GM18502 (cell line): ENCODE results near the gene ACOT7.

Experiments
- ATAC-seq: cut with Tn5 transposase; IDR thresholded peaks from one replicate; pipeline ENCODE4 v1.9.1; 2021; ENCODE audit warnings: mild to moderate bottlenecking; ENCODE audit not compliant: unreplicated experiment, poor library complexity

Gene ACOT7

DNA sequence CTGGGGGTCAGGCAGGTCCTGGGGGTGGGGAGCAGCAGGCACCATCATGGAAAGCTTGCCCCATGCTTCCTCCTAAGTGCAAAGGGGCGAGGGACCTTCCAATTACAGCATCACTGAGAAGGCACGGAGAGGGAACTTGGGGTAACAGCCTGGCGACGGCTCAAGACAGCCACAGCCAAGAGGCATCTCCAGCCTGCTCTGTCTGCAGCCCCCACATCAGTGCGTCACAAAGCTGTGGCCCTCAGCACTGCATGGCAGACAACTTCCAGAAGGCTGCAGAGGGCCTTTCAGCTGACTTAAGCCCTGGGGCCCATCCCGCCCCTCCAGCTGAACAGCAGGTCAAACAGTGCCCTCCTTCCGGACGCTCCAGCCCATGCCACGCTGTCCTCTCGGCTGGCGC is 119.5 kb downstream of the ACOT7 start:
- ATAC-seq, result no peak

DNA sequence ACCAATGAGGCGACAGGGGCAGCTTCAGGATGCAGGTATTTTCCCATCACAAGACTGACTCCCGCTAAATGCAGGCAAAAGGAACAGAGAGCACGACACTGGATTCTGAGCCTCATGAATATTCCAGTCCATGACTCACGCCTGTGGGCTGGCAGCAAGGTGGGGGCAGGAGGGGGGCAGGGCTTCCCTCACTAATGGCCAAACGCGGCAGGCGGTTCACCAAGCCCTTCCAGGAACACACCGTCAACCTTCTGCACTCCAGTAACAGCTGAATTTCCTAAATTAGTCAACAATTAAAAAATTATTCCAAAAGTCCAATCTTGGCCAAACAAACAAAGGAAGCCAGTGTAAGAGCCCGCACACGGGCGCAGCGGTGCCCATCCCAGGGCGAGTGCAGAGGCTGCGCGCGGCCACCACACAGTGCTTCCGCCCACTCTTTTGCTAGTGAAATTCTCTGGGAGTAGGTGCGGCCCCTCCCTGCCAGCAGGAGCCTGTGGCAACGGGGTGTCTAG is 120.1 kb downstream of the ACOT7 start:
- ATAC-seq, result no peak

DNA sequence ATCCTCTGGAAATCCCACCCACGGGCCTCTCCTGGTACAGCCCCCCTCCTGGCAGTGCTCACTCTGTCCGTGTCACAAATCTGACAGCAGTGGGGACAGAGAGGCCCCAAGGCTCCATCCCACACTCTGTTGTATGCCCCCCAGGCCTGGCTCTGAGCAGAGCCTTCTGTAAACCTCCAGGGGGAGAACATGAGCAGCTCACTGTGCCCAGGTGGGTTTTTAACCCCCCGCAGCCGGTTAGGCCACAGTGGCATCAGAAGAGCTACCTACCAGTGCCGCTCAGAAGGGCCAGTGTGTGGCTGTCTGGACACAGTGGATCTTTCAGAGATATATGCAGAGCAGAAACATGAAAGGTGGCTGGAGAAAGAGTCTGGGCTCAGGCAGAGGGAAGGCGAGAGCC is 120.7 kb downstream of the ACOT7 start:
- no peak for ATAC-seq

DNA sequence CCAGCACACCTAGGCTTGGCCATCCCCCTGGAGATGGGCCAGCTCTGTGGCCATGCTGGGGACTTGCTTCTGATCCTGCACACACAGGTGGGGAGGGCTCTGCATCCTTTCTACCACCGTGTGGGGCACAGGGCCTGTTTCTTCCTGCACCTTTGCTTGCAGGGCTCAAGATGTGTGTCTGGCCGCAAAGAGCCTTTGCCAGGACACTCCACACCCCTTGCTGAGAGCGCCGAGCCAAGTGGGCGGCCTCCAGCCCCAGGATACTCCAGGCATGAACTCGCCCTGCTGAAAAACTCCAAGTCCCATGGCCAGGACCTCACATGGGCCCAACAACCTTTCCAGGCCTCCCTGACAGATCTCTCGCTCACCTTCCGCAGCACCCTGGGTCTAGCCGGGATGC is 121.1 kb downstream of the ACOT7 start:
- ATAC-seq, result no peak

DNA sequence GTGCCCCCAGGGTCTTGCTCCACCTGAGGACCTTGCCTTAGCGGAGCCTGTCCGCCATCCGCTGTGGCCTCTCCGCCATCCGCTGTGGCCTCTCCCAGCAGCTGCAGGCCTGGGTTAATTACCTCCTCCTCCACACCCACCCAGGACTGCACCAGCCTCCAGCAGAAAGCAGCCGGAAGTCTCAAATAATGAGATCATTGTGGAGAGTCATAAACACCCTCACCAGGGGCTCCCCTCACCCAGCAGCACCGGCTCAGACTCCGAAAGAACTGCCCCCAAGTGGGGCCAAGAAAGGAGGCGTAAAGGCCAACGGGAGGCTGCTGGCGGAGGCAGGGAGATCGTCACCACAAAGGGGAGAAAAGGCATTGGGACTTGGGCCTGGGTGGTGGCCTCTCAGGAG is 122.0 kb downstream of the ACOT7 start:
- no peak for ATAC-seq

DNA sequence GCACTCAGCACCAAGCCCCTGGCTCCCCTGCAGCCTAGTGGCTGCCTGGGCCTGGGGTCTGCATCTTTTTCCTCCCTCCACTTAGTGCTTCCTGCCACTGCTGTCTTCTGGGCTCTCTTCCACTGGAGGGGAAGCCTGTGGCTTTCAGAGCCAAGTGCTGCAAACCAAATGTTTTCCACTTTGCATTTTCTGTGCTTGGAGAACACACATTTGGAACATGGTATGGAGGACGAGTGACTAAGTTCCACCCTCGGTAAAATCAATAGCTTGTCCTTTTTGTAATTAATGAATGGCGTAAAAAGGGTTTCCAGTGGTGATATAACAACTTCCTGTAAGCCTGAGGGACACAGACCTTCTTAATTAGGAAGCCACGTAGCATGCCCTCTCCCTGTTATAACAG is 122.6 kb downstream of the ACOT7 start:
- ATAC-seq, result no peak

DNA sequence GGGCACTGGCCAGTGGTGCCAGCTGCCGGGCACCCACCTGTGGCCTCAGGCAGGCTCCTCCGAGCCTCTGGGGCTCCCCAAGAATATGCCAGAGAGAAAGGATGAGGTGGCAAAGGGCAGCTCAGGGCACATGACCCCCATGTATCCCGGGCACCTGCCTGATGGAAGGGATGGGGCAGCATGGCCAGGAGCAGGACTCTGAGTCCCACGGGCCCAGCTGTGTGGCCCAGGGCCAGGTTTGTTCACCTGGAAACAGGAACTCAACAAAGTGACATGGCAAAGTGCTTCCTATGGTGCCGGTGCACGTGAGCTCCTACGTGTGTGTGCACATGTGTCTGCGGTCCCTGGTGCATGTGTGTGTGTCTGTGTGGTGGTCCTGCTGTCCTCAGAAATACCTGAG is 123.2 kb downstream of the ACOT7 start:
- ATAC-seq, result no peak

DNA sequence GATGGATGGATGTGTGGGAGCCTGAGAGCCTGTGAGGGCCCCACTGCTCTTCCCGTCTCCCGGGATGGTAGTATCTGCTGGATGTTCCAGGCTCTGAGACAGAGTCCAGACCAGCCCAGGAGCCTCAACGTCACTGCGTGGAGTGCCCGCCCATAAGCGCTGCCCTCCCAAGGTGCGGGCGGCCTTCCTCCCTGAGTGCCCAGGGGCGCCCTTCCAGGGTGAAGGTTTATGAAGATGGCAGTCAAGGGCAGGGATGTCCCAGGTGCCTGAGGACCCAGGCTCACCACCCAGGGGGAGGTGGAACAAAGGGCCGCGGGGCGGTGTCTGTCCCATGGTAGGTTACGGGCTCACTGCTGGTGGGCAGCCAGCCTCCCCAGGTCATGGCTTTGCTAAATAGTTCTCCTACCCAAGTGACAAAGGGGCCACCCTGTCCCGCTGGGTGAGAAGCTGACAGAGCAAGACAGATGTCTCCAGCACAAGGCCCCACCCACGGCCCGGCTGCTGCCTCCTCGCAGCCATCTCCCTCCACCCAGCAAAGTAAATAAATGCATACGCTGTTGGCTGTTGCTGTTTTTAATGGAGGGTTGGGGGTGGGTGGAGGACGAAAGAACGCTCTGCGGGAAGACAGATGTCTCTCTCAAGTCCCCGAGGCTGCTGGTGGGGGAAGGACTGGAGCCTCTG is 123.7 kb downstream of the ACOT7 start:
- no peak for ATAC-seq

DNA sequence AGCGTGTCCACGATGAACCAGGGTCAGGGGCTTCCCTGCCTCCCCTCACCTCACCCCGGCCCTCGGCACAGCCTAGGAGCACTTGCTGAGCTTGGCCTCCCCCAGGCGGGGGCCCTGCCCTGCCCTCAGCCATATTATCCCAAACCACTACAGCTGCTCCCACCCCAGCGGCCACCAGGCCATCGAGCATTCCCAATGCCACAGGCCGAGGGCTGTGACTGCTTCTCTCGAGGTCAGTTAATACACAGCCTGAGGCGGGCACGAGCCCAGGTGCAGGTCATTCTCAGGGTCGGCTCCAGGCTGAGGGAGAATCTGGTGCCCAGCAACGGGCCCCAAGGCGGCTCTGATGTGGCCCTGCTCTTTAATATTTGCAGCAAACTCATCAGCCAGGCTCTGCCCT is 124.3 kb downstream of the ACOT7 start:
- no peak for ATAC-seq

DNA sequence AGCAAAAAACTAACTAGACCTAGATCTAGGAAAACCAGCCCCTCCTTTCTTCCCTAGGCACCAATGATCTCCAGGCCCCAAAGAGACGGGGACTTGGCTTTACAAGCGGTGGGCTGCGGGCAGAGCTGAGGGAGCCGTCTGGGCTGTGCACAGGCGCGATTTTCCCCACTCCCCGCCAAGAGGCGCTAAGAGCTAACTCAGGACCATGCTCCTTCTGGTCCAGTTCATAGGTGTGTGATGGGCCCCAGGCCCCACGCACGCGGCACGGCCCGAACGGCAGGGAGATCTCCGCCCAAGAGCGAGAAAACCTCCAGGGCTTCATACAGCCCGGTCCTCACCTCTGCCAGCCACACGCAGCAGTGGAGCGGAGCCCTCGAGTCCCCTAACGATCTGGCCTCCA is 125.2 kb downstream of the ACOT7 start:
- ATAC-seq, result no peak

DNA sequence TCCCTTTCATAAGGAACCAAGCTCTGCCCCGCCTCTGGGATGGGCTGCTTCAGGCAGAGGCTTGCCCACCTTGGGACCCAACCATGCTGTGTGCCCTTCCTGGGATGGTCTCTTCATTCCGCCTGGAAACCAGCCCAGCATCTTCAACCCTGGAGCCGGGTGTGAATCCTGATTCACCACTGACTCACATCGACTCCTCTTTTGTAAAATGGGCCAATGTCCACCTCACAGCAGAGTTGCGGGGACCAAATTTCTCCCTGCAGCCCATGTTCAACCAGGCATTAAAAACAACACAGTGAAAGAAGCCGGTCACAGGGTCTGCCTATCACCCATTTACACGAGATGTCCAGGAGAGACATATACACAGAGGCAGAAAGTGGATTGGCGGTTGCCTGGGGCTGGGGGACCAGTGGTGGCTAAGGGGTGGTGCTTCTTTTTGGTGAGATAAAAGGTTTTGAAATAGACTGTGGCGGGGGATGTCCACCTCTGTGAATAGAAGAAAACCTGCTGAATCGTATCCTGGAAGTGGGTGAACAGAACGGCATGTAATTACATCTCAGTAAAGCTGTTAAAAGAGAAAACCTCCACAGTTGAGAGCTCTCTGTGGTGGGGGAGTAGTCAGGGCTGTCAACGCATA is 125.8 kb downstream of the ACOT7 start:
- no peak for ATAC-seq

DNA sequence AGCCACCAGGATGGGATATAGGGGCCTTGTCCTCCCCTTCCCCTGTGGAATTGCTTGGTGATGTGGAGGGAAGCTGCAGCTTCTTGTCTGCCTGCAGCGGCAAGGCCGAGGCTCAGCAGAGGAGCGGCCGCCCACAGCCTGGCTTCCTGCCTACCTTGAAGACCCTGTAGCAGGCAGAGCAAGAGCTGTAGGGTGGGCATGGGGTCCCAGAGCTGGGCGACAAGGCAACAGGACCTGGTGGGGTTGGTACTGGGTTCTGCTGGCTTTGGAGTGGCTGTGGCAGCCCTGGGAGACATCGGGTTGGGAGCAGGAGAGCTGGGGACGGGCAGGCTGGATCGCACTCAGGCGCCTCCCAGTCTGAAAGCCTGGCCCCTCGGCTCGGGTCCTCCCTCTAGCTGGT is 126.9 kb downstream of the ACOT7 start:
- ATAC-seq, result no peak

DNA sequence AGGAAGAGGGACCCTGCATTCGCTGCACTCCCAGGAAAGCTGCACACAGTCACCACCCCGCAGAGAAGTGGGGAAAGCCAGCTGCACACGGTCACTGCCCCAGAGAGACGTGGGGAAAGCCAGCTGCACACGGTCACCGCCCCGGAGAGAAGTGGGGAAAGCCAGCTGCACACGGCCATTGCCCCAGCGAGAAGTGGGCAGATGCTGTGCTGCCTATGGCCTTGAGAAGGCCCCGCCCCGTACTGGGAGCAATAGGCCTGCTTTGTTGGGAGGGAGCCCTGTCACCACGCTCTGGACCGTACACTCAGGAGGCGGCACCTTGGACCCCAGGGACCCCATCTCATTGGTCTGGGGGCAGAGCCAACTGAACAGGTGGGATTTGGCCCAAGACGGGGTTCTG is 128.4 kb downstream of the ACOT7 start:
- ATAC-seq, result no peak

DNA sequence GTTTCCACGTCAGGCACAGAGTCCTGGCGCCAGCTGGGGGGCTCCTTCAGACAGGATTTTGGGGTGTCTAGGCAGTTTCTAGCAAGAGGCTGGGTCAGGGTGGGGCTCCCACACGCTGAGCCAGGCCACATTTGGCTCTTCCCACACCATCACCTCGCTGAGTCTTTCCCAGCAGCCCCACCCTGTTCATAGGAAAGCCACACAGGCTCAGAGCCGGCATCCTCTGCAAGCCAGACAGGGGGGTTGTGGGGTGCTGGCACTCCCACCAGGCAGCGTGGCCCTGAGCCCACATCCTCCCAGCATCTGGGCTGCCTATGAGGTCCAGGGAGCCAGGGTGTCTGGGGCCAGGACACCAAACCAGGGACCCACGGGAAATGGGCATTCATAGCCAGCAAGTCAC is 129.9 kb downstream of the ACOT7 start:
- no peak for ATAC-seq

DNA sequence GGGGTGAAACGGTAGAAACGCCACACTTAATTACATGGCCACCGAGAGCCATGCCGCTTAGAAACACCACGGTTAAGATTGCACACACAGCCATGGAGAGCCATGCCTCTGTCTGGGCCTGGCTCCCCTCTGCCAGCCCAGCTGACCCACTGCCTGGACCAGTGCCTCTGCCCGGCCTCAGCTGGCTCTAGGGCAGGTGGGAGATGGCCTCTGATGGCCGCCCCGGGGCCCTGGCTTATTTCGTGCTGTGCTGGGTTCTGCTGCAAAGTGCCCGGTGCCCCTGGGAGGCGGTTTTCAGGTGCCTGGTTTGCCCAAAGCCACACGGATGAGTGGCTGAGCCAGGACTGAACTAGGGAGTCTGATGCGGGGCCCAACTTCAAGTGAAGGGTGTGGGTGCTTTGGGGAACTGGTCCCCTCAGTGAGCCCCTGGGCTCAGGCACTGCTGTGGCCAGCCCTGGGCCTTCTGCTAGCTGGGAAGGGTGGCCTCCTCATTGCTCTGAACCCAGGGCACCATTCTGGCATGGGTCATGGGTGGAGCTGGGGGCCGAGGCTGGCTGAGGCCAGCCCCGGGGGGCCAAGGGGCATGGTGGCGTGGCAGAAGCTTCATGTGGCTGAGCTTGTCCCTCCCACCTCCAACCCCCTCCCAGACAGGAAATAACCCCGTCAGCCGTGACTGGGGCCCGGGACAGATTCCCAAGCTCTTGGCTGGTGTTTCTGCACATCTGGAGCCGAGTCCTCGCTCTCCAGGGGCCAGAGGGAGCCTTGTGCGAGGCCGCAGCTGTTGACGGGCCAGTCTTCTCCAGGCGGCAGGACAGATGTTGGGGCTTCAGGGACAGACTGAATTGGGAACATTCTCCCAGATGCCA is 130.8 kb downstream of the ACOT7 start:
- no peak for ATAC-seq

DNA sequence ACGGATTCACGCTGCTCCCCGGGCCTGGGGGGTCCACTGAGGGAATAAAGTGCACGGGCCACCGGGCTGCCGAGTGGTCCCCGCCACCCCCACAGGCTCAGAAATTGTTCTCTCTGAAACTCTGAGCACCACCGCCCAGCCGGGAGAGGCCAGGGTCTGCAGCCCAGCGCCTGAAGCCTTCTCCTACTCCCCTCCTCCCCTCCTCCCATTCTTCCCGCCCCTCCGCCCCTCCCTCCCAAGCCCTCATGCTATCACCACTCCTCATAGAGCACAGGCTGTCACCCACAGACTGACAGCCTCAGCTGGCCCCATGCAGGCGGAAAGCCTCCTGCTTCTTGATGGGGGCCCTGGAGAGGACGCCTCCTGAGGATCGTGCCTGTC is 132.0 kb downstream of the ACOT7 start:
- no peak for ATAC-seq

DNA sequence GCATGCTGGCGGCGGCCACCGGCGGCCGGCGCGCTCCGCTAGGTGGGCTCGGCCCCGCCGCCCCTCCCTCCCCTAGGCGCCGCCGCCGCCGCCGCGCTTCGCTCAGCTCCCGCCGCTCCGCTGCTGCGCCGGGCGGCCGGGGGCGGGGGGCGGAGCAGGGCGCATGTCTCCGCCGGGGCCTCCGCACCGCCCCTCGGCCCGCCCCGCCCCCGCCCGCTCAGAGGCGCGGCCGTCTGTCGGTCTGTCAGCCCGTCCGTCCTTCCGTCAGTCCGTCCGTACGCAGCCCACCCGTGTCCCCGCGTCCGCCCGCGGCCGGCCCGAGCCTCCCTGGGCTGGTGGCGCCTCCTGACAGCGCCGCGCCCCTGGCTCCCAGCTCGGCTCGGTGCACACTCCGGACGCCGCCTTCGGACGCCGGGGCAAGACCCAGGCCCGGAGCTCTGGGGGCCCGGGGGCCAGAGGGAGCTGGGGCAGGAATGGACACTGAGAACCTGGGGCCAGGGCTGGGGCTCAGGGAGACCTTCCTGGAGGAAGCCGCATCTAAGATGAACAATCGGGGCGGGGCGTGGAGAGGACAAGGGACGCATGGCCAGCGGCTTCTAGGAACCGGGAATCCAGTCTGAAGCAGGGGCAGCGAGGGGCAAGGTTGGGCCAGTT is 132.5 kb downstream of the ACOT7 start, which contains the start of gene GPR153:
GPR153 (minus strand) TSS at position 138 of the 654 bp plus-strand sequence. CDS start 6,193 bp downstream, outside the sequence.
- ATAC-seq, result no peak

DNA sequence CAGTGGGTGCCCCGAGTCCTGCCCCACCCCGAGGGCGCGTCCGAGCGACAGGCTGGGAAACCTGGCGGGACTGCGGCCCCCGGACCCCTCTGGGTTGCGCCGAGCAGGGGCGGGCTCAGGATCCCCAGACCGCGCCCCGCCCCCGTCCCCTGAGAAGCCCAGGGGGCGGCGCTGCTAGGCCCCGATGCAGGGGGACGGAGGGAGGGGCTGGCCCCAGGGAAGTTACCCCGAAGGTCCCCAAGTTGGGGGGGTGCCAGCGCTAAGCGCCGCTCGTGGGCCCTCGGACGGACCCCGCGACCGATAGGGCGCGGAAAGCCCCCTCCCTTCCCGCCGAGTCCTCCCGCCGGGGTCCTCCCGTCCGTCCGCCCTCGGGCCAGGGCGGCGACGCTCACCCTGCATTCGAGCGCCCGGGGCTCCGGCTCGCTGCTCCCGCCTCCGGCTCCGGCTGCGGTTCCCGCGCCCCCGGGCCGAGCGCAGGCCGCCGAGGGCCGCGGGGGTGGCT is 133.1 kb downstream of the ACOT7 start:
- ATAC-seq, result no peak

DNA sequence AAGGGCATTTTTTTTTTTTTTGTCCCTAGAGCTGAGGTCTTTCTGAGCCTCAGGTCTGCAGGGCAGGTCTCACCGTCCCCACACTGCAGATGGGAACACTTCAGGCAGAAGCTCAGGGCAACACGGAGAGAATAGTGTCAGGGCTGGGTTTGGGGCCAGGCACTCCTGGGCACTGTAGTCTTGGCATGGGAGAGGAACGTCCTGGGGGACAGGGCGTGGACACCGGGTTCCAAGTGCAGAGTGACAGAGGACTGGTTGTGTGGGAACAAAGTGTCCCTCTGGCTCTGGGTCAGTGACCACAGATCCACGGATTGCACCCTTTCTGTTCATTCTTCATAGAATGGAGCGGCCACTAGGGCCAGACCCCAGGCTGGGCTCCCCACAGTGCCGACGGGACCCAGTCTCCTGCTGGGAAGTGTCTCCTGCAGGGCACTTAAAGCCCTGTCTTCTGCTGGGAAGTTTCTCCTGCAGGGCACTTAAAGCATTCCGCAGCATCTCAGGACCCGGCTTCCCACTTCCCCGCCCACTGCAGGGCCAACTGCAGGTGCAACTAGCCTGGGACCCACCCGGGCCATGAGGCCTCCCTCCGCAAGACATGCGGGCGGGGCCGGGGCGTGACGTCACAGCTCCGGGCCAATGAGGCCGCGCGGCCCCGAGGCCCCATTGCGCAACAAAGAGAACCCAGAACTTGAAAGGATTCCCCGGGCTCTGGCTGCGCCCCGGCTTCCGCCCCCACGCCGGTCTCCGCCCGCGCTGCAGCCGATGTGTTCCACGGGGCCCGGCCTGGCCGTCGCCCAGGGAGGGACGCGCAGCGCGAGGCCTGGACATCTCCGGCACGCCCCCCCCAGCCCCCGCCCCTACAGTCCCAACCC is 133.8 kb downstream of the ACOT7 start:
- peak; percentile 57 for ATAC-seq
